GM21360 (cell line): ENCODE results near the gene GABRB2.
"Not testable (repeated sequence)": the region's sequence is repeated elsewhere in the genome, so short reads cannot be mapped to it uniquely, and the experiment has no call there.

Experiments used
- ATAC-seq: cut with Tn5 transposase; IDR thresholded peaks from one replicate; pipeline ENCODE4 v1.9.1; 2021; ENCODE audit warnings: mild to moderate bottlenecking, moderate library complexity; ENCODE audit not compliant: unreplicated experiment

GABRB2 gene

DNA sequence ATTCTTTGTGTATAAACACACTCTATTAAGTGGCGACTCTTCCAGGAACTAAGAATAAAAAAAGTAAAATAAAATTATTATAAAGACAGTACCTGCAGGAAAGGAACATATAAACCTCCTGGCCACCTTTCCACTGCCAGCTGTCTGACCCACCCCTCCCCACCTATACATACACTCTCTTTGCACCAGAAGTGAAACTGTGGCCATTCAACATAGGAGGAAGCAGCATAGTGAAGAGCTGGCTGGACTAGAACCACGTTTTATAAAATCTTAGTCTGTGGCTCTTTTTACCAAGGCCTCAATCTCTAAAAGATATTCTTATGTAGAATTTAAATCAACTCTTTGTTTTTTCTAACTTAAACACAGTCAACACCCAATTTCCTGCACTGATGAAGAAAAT is 289.6 kb downstream of the GABRB2 start:
- ATAC-seq, result no peak

DNA sequence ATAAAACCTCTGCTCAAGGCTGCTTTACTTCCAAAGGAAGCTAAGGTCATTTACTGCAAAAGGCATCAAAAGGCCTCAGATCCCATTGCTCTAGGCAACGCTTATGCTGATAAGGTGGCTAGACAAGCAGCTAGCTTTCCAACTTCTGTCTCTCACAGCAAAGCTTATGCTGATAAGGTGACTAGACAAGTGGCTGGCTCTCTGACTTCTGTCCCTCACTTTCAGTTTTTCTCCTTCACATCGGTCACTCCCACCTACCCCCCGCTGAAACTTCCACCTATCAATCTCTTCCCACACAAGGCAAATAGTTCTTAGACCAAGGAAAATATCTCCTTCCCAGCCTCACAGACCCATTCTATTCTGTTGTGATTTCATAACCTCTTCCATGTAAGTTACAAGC is 293.6 kb downstream of the GABRB2 start:
- ATAC-seq, result not testable (repeated sequence)

DNA sequence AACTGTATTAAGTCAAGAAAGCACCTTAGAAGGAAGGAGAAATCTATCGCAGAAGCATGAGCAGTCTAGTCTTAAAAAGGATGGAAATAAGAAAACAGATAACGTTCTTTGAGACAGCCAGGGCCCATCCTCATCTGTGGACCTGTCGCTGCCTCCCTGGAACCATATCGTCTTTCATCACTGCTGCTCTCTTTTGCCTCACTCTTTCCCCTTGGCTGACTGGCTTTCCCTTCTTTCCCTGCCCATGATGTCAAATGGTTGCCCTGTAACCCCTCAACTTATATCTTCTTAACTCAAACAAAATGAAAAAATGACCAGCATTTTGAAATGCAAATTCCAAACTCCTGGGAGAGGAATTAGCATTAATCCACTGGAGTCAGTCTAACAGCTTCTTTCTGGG is 299.8 kb downstream of the GABRB2 start:
- ATAC-seq, result no peak

DNA sequence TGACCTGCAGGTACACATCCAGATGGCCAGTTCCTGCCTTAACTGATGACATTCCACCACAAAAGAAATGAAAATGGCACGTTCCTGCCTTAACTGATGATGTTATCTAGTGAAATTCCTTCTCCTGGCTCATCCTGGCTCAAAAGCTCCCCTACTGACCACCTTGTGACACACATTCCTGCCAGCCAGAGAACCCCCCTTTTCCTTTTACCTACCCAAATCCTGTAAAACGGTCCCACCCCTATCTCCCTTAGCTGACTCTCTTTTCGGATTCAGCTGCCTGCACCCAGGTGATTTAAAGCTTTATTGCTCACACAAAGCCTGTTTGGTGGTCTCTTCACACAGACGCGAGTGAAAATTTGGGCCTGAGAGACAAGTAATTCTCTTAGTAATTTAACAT is 300.7 kb downstream of the GABRB2 start:
- ATAC-seq, result not testable (repeated sequence)
